GM06990 (cell line): ENCODE results near the gene LENEP.
"Not testable (repeated sequence)": the region's sequence is repeated elsewhere in the genome, so short reads cannot be mapped to it uniquely, and the experiment has no call there.

Experiments
- DNase-seq: peaks from one replicate; pipeline ENCODE4 v3.0.0-alpha.2; 2011; ENCODE audit not compliant: insufficient read length; ENCODE audit errors: extremely low read depth
- H3K27me3 ChIP-seq: replicated peaks from 2 replicates; pipeline ENCODE4 v1.6.0; 2011; ENCODE audit warnings: low read length; ENCODE audit not compliant: control insufficient read depth, insufficient read depth
- H3K36me3 ChIP-seq: 2 replicates; pipeline ENCODE4 v1.5.1; 2011; ENCODE audit warnings: low read length; ENCODE audit not compliant: control insufficient read depth, insufficient read depth
- H3K4me3 ChIP-seq: replicated peaks from 2 replicates; pipeline ENCODE4 v1.5.1; 2011; ENCODE audit warnings: low read depth, mild to moderate bottlenecking, control low read depth, low read length
- CTCF ChIP-seq: IDR thresholded peaks from 2 replicates; pipeline ENCODE4 v1.5.1; 2011; ENCODE audit warnings: low read length, control low read depth, mild to moderate bottlenecking, inconsistent platforms; ENCODE audit not compliant: insufficient read depth, poor library complexity, severe bottlenecking

LENEP gene

GRCh38 chr1:154982897-154983648 is 10.3 kb upstream of the LENEP start, which contains the start of gene FLAD1:
Gene FLAD1, plus strand, starts transcription at chr1:154983344. Its CDS starts 351 bp downstream, at chr1:154983695.
- peak; percentile 95 for DNase-seq
- TF ChIP-seq CTCF, result no peak
- H3K27me3 ChIP-seq, result no peaks in the 10 kb centered on the region
- H3K36me3 ChIP-seq, result peaks cover 5% of the 10 kb centered on the region
- peak within 1 kb of the TSS; percentile 70 for H3K4me3 ChIP-seq

- no peak for DNase-seq
- no peak for TF ChIP-seq CTCF
- H3K36me3 ChIP-seq, result peaks cover 9% of the 10 kb centered on the region
- peak overlapping the region; percentile 70 for H3K4me3 ChIP-seq
- no peaks in the 10 kb centered on the region for H3K27me3 ChIP-seq
Measured at GRCh38 chr1:154983776-154984466, 9.5 kb upstream of the LENEP start.

- not testable (repeated sequence) for H3K4me3 ChIP-seq, H3K27me3 ChIP-seq, DNase-seq
- H3K36me3 ChIP-seq, result peaks cover 22% of the 10 kb centered on the region
Measured at GRCh38 chr1:154986736-154987135, 6.7 kb upstream of the LENEP start.

GRCh38 chr1:154987326-154987725 is 6.1 kb upstream of the LENEP start:
- no peak for TF ChIP-seq CTCF
- DNase-seq, result no peak
- H3K36me3 ChIP-seq, result peaks cover 22% of the 10 kb centered on the region

GRCh38 chr1:154988058-154988954 is 5.1 kb upstream of the LENEP start:
- Histone ChIP-seq H3K4me3 (no peak overlapping the region), H3K27me3 (no peaks in the 10 kb centered on the region), H3K36me3 (peaks cover 24% of the 10 kb centered on the region)
- DNase-seq, result no peak
- no peak for TF ChIP-seq CTCF

More at GRCh38 chr1:154987326-154987725, 6.1 kb upstream of the LENEP start:
- no peak overlapping the region for H3K4me3 ChIP-seq
- no peaks in the 10 kb centered on the region for H3K27me3 ChIP-seq
